ENCODE data around the gene PRICKLE1. TPM values are rescaled to one million over a fixed set of nuclear protein-coding genes. Genes with fewer than 3 reads are reported as not detected.

PRICKLE1 gene
- total RNA-seq, 1 donor from 2014 or later, result 20.9 TPM

- no peaks in the 10 kb centered on the region for H3K27me3 ChIP-seq (ENCODE audit: low read depth)
- intact Hi-C loops (cut with micrococcal nuclease), result loop anchor here (10.0 kb wide), 2 partner anchors 196 to 746 kb away; no protein-coding TSS in a partner anchor
- H3K27ac ChIP-seq (replicated peaks), result peak overlapping the region; percentile 85
- H3K36me3 ChIP-seq, result no peaks in the 10 kb centered on the region
- peaks cover 67% of the 10 kb centered on the region for H3K4me1 ChIP-seq
- peak; percentile 70 for TF ChIP-seq CTCF (IDR thresholded peaks at IDR 0.05; ENCODE audit: borderline replicate concordance)
- peak; percentile 34 for DNase-seq
- H3K4me3 ChIP-seq, result peak overlapping the region; percentile 99
- no peaks in the 10 kb centered on the region for H3K9me3 ChIP-seq (replicated peaks)
These were observed 752 bp downstream of the PRICKLE1 start for GRCh38 chr12:42588524-42589464.

GRCh38 chr12:42587601-42588523 is 1.7 kb downstream of the PRICKLE1 start:
- Histone ChIP-seq H3K36me3 (no peaks in the 10 kb centered on the region), H3K9me3 (replicated peaks) (no peaks in the 10 kb centered on the region), H3K27me3 (ENCODE audit: low read depth) (no peaks in the 10 kb centered on the region), H3K4me3 (peak overlapping the region; percentile 99), H3K27ac (replicated peaks) (peak overlapping the region; percentile 85), H3K4me1 (peaks cover 77% of the 10 kb centered on the region)
- intact Hi-C loops (cut with micrococcal nuclease), result loop anchor here (10.0 kb wide), 2 partner anchors 197 to 747 kb away; no protein-coding TSS in a partner anchor
- no peak for TF ChIP-seq CTCF (IDR thresholded peaks at IDR 0.05; ENCODE audit: borderline replicate concordance)
- DNase-seq, result no peak

GRCh38 chr12:42586268-42586667 is 3.3 kb downstream of the PRICKLE1 start:
- Histone ChIP-seq H3K4me1 (peaks cover 89% of the 10 kb centered on the region), H3K9me3 (replicated peaks) (no peaks in the 10 kb centered on the region), H3K27me3 (ENCODE audit: low read depth) (no peaks in the 10 kb centered on the region), H3K4me3 (no peak overlapping the region), H3K36me3 (no peaks in the 10 kb centered on the region), H3K27ac (replicated peaks) (no peak overlapping the region)
- TF ChIP-seq CTCF (IDR thresholded peaks at IDR 0.05; ENCODE audit: borderline replicate concordance), result no peak
- intact Hi-C loops (cut with micrococcal nuclease), result loop anchor here (10.0 kb wide), 2 partner anchors 199 to 749 kb away; no protein-coding TSS in a partner anchor
- DNase-seq, result no peak

- no peak for DNase-seq
These were observed 3.7 kb downstream of the PRICKLE1 start for GRCh38 chr12:42585841-42586216.

More at GRCh38 chr12:42585841-42586216, 3.7 kb downstream of the PRICKLE1 start:
- peaks cover 86% of the 10 kb centered on the region for H3K4me1 ChIP-seq
- no peak overlapping the region for H3K4me3 ChIP-seq
- TF ChIP-seq CTCF (IDR thresholded peaks at IDR 0.05; ENCODE audit: borderline replicate concordance), result no peak
- H3K9me3 ChIP-seq (replicated peaks), result no peaks in the 10 kb centered on the region
- no peaks in the 10 kb centered on the region for H3K27me3 ChIP-seq (ENCODE audit: low read depth)
- H3K36me3 ChIP-seq, result no peaks in the 10 kb centered on the region
- no peak overlapping the region for H3K27ac ChIP-seq (replicated peaks)
- intact Hi-C loops (cut with micrococcal nuclease), result loop anchor here (10.0 kb wide), 2 partner anchors 199 to 749 kb away; no protein-coding TSS in a partner anchor

Measured in left ventricle myocardium inferior (tissue), 1 donor.